A549 treated with DMSO at 1 μM for 4 hours (cell line): Measurements from ENCODE around the gene CALCB. TPM values are rescaled to one million over a fixed set of nuclear protein-coding genes. Genes with fewer than 3 reads are reported as not detected.

Source experiments
- total RNA-seq: library from RNA; stranded (reverse); fragments of 200-300 nt; extraction: Qiagen RNA extraction; gene quantifications from 5 replicates; pipeline ENCODE4 v1.2.3, GENCODE V29; 2022; ENCODE audit warnings: low read depth

CALCB gene, protein sequence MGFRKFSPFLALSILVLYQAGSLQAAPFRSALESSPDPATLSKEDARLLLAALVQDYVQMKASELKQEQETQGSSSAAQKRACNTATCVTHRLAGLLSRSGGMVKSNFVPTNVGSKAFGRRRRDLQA
- not detected in 5 replicates for total RNA-seq

GRCh38 chr11:15073361-15074205 lies at the start of gene CALCB:
Gene CALCB (plus strand): TSS chr11:15073593. CDS start chr11:15074719, 1,126 bp downstream.

GRCh38 chr11:15114501-15115475 lies 41.4 kb downstream of the CALCB start, which contains the start of gene INSC:
Gene INSC (plus strand): TSS chr11:15114923. CDS start chr11:15149175, 34,252 bp downstream.

Other genes with a start within 250 kb of the CALCB start
- 7.2 to 17.7 TPM (median 13.2 TPM) in 5 replicates for gene CYP2R1, start 181.4 kb upstream of the CALCB start, total RNA-seq
- gene CALCA, start 101.2 kb upstream of the CALCB start, total RNA-seq = 0.08 to 0.12 TPM in 2 of 5 replicates, not detected in the others
- not detected in 5 replicates for gene INSC, start 41.3 kb downstream of the CALCB start, total RNA-seq